Loucy (cell line): ENCODE results near the gene C9orf85.

Experiments
- EZH2phosphoT487 ChIP-seq: fragments of 200-600 bp; IDR thresholded peaks from 2 replicates; pipeline ENCODE4 v1.6.1; 2018; ENCODE audit warnings: antibody characterized with exemption, mild to moderate bottlenecking, moderate library complexity, borderline replicate concordance
- TF ChIP-seq, protein P1 (sequence below): fragments of 200-600 bp; sonication (generic); conservative IDR thresholded peaks from 2 replicates; pipeline ENCODE4 v1.5.1; 2014; ENCODE audit warnings: mild to moderate bottlenecking, antibody characterized with exemption, low read length

DNA sequence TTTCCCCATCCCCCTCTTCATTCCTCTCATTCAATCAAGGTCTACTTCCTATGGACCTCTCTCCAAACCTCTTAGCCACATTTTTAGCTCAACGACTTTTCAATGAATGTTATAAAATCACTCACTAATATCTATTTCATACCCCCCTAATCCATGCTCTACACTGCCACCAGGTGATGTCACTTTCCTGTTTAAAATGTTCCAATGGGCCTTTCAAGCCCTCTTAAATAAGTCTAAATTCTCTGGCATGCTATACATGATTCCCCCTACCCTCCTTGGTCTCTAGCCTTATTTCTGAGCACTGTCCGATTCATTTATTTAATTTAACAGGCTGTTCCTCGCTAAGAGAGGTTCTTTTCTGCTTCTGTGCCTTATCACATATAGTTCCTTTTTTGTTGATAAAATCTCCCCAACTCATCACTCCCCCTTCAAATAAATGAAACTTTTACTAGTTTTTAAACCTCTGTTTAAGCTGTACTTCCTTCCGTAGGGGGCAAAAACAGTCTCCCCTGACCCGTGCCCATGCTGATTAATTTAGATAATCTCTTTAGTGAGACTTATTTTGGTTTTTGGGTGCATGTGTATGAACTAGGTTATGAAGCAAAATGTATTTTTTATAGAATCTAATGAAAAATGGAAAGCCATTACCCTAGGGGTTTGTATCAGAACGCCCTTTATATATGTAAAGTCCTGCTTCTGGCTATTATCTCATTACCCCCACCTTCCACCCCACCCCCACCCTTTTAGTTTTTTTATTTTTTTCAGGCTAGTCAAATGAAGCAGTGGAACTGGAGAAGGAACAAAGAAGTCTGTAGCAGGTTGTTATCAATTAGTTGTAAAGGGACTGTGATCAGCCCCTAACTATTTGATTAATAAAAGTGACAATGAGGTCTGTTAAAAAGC lies 9.5 kb upstream of the C9orf85 start:
- TF ChIP-seq, protein P1, sequence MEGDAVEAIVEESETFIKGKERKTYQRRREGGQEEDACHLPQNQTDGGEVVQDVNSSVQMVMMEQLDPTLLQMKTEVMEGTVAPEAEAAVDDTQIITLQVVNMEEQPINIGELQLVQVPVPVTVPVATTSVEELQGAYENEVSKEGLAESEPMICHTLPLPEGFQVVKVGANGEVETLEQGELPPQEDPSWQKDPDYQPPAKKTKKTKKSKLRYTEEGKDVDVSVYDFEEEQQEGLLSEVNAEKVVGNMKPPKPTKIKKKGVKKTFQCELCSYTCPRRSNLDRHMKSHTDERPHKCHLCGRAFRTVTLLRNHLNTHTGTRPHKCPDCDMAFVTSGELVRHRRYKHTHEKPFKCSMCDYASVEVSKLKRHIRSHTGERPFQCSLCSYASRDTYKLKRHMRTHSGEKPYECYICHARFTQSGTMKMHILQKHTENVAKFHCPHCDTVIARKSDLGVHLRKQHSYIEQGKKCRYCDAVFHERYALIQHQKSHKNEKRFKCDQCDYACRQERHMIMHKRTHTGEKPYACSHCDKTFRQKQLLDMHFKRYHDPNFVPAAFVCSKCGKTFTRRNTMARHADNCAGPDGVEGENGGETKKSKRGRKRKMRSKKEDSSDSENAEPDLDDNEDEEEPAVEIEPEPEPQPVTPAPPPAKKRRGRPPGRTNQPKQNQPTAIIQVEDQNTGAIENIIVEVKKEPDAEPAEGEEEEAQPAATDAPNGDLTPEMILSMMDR, result peak; percentile 41
- peak; percentile 60; the same call in 1 of the 2 replicates for TF ChIP-seq EZH2phosphoT487
